ENCODE data around the gene SMIM21. TPM values are rescaled to one million over a fixed set of nuclear protein-coding genes. Genes with fewer than 3 reads are reported as not detected.

The SMIM21 gene
- total RNA-seq, 1 experiment from 2014 or later = not detected

DNA sequence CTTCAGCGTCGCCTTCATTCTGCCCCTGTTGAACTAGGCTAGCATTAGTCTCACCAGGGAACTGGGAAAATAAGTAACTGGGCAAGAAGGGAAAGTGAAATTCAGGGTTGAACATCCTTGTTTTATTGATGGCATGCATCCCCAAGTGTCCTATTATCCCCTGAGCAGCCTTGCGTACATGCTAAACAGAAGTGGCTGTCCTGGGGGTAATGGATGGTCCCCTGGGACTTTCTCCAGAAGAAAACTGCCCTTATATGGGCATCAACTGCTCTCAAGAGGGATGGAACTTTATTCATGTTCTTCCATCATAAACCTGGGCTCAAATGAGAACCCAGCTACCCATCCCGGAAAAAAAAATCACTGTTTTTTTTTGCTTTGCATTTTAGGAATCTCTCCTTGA is 11.8 kb upstream of the SMIM21 start:
- CTCF ChIA-PET = no interaction called here
- H3K4me3 Mint-ChIP-seq (ENCODE audit: low read depth, unreplicated experiment) = no peak overlapping the region
- peaks cover 33% of the 10 kb centered on the region for H3K27me3 Mint-ChIP-seq (ENCODE audit: unreplicated experiment)
- no peak overlapping the region for H3K27ac Mint-ChIP-seq (ENCODE audit: unreplicated experiment)
- no peak for DNase-seq
- TF ChIP-seq, protein P1, sequence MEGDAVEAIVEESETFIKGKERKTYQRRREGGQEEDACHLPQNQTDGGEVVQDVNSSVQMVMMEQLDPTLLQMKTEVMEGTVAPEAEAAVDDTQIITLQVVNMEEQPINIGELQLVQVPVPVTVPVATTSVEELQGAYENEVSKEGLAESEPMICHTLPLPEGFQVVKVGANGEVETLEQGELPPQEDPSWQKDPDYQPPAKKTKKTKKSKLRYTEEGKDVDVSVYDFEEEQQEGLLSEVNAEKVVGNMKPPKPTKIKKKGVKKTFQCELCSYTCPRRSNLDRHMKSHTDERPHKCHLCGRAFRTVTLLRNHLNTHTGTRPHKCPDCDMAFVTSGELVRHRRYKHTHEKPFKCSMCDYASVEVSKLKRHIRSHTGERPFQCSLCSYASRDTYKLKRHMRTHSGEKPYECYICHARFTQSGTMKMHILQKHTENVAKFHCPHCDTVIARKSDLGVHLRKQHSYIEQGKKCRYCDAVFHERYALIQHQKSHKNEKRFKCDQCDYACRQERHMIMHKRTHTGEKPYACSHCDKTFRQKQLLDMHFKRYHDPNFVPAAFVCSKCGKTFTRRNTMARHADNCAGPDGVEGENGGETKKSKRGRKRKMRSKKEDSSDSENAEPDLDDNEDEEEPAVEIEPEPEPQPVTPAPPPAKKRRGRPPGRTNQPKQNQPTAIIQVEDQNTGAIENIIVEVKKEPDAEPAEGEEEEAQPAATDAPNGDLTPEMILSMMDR (IDR thresholded peaks at IDR 0.05; ENCODE audit: unreplicated experiment) = no peak
- BruUV-seq (replicated peaks) = no TSS peak
- no peaks in the 10 kb centered on the region for H3K9me3 Mint-ChIP-seq (ENCODE audit: low read depth, unreplicated experiment)
- no peaks in the 10 kb centered on the region for H3K36me3 Mint-ChIP-seq (ENCODE audit: insufficient read depth, unreplicated experiment)
- intact Hi-C loops (cut with micrococcal nuclease; ENCODE audit: unreplicated experiment) = no loop called here
- no peaks in the 10 kb centered on the region for H3K4me1 Mint-ChIP-seq (ENCODE audit: low read depth, unreplicated experiment)

DNA sequence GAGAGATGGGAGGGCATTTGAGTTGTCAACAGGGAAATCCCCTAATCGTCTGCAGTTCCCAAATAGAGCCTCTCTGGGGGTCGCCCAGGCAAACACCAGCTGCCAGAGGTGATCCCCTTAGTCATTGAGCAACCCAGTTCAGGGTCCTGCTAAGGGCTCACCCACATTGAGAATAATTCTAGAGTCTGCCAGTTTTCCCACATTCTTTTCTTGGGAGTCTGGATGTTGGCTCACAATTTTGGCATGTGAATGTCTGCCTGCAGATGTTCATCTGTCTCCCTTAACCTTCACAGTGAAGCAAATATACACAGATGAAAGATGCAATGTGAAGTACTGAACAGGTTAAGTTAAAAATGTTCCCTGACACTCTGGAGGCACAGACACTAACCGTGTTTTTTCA is 11.4 kb upstream of the SMIM21 start:
- intact Hi-C loops (cut with micrococcal nuclease; ENCODE audit: unreplicated experiment) = no loop called here

GRCh38 chr18:75437979-75438378 is 10.5 kb upstream of the SMIM21 start:
- CTCF ChIA-PET = no interaction called here
- DNase-seq = no peak
- Mint-ChIP-seq H3K4me3 (ENCODE audit: low read depth, unreplicated experiment) (no peak overlapping the region), H3K36me3 (ENCODE audit: insufficient read depth, unreplicated experiment) (no peaks in the 10 kb centered on the region), H3K9me3 (ENCODE audit: low read depth, unreplicated experiment) (no peaks in the 10 kb centered on the region), H3K27me3 (ENCODE audit: unreplicated experiment) (peaks cover 23% of the 10 kb centered on the region), H3K4me1 (ENCODE audit: low read depth, unreplicated experiment) (no peaks in the 10 kb centered on the region), H3K27ac (ENCODE audit: unreplicated experiment) (no peak overlapping the region)
- intact Hi-C loops (cut with micrococcal nuclease; ENCODE audit: unreplicated experiment) = no loop called here
- TF ChIP-seq, protein P1 (IDR thresholded peaks at IDR 0.05; ENCODE audit: unreplicated experiment) = no peak
- BruUV-seq (replicated peaks) = no TSS peak

More for the DNA sequence above, 11.4 kb upstream of the SMIM21 start:
- Mint-ChIP-seq H3K36me3 (ENCODE audit: insufficient read depth, unreplicated experiment) (no peaks in the 10 kb centered on the region), H3K27me3 (ENCODE audit: unreplicated experiment) (peaks cover 29% of the 10 kb centered on the region), H3K4me1 (ENCODE audit: low read depth, unreplicated experiment) (no peaks in the 10 kb centered on the region), H3K9me3 (ENCODE audit: low read depth, unreplicated experiment) (no peaks in the 10 kb centered on the region), H3K4me3 (ENCODE audit: low read depth, unreplicated experiment) (no peak overlapping the region), H3K27ac (ENCODE audit: unreplicated experiment) (no peak overlapping the region)
- no peak for DNase-seq
- TF ChIP-seq, protein P1 (IDR thresholded peaks at IDR 0.05; ENCODE audit: unreplicated experiment) = no peak
- CTCF ChIA-PET = no interaction called here
- no TSS peak for BruUV-seq (replicated peaks)

GRCh38 chr18:75433098-75433497 is 5.6 kb upstream of the SMIM21 start:
- Mint-ChIP-seq H3K4me3 (ENCODE audit: low read depth, unreplicated experiment) (no peak overlapping the region), H3K4me1 (ENCODE audit: low read depth, unreplicated experiment) (no peaks in the 10 kb centered on the region), H3K9me3 (ENCODE audit: low read depth, unreplicated experiment) (no peaks in the 10 kb centered on the region), H3K36me3 (ENCODE audit: insufficient read depth, unreplicated experiment) (no peaks in the 10 kb centered on the region), H3K27me3 (ENCODE audit: unreplicated experiment) (peaks cover 43% of the 10 kb centered on the region), H3K27ac (ENCODE audit: unreplicated experiment) (no peak overlapping the region)
- DNase-seq = no peak
- CTCF ChIA-PET = no interaction called here
- TF ChIP-seq, protein P1 (IDR thresholded peaks at IDR 0.05; ENCODE audit: unreplicated experiment) = no peak
- intact Hi-C loops (cut with micrococcal nuclease; ENCODE audit: unreplicated experiment) = no loop called here
- BruUV-seq (replicated peaks) = no TSS peak
